SU-DHL-6 (cell line): ENCODE measurements around the gene CACTIN.

Source experiments
- H2AFZ ChIP-seq: fragments of 200-600 bp; sonication (generic); 2 replicates; pipeline ENCODE4 v1.6.1; 2014; ENCODE audit warnings: low read depth, mild to moderate bottlenecking, moderate library complexity, mixed read lengths, antibody characterized with exemption, low read length; ENCODE audit not compliant: severe bottlenecking
- H3F3A ChIP-seq: fragments of 200-600 bp; shearing (Covaris generic); 2 replicates; pipeline ENCODE4 v1.6.0; 2016; ENCODE audit warnings: antibody characterized with exemption, mild to moderate bottlenecking; ENCODE audit not compliant: insufficient read depth
- H3K27ac ChIP-seq: fragments of 200-600 bp; sonication (generic); 2 replicates; pipeline ENCODE4 v1.5.1; 2016; ENCODE audit warnings: low read depth, mild to moderate bottlenecking, low read length, moderate library complexity, mixed read lengths
- H3K27me3 ChIP-seq: fragments of 200-600 bp; sonication (generic), shearing (Covaris generic); 2 replicates; pipeline ENCODE4 v1.6.0; 2014; ENCODE audit warnings: mild to moderate bottlenecking, low read length
- H3K36me3 ChIP-seq: fragments of 200-600 bp; sonication (generic); 2 replicates; pipeline ENCODE4 v1.6.1; 2014; ENCODE audit warnings: mild to moderate bottlenecking, low read length, mixed read lengths
- H3K4me2 ChIP-seq: fragments of 300-600, 200-600 bp; shearing (Covaris generic), sonication (generic); 2 replicates; pipeline ENCODE4 v1.6.0; 2014; ENCODE audit warnings: low read length, low read depth, mild to moderate bottlenecking; ENCODE audit not compliant: poor library complexity, severe bottlenecking
- H3K4me3 ChIP-seq: fragments of 200-600 bp; sonication (generic); 2 replicates; pipeline ENCODE4 v1.5.1; 2014; ENCODE audit warnings: antibody characterized with exemption, low read length, mild to moderate bottlenecking, mixed read lengths; ENCODE audit not compliant: insufficient read depth, poor library complexity, severe bottlenecking
- H3K79me2 ChIP-seq: fragments of 200-600 bp; sonication (generic); 2 replicates; pipeline ENCODE4 v1.6.1; 2014; ENCODE audit warnings: mild to moderate bottlenecking, low read length, moderate library complexity; ENCODE audit not compliant: insufficient read depth
- H3K9ac ChIP-seq: fragments of 200-600 bp; sonication (generic); 2 replicates; pipeline ENCODE4 v1.7.0; 2014; ENCODE audit warnings: mild to moderate bottlenecking, low read length
- H3K9me2 ChIP-seq: fragments of 200-600 bp; sonication (generic); replicated peaks from 2 replicates; pipeline ENCODE4 v1.6.1; 2014; ENCODE audit warnings: low read length; ENCODE audit not compliant: insufficient read depth
- H3K9me3 ChIP-seq: fragments of 200-600 bp; sonication (generic); 2 replicates; pipeline ENCODE4 v1.6.1; 2014; ENCODE audit warnings: low read length, mixed read lengths; ENCODE audit not compliant: insufficient read depth
- H4K20me1 ChIP-seq: fragments of 200-600 bp; sonication (generic); 2 replicates; pipeline ENCODE4 v1.6.1; 2014; ENCODE audit warnings: low read depth, mild to moderate bottlenecking, antibody characterized with exemption, low read length, moderate library complexity, mixed read lengths
- CTCF ChIP-seq: fragments of 200-600 bp; sonication (generic); IDR thresholded peaks from one replicate; pipeline ENCODE4 v1.5.1; 2017; ENCODE audit warnings: antibody characterized with exemption, mild to moderate bottlenecking, low read length, moderate library complexity; ENCODE audit not compliant: insufficient read depth, poor library complexity, severe bottlenecking
- EZH2phosphoT487 ChIP-seq: fragments of 200-600 bp; sonication (generic), shearing (Covaris generic); conservative IDR thresholded peaks from 2 replicates; pipeline ENCODE4 v1.6.1; 2018; ENCODE audit warnings: mild to moderate bottlenecking, antibody characterized with exemption, low read length, moderate library complexity, mixed read lengths

CACTIN gene

GRCh38 chr19:3665681-3666544 is 39.3 kb upstream of the CACTIN start:
- H3K4me3 ChIP-seq: no peak overlapping the region
- H3K27ac ChIP-seq: no peak overlapping the region
- peak overlapping the region; percentile 7 for H3K4me2 ChIP-seq
- H3K79me2 ChIP-seq: no peaks in the 10 kb centered on the region
- H3K9ac ChIP-seq: peak overlapping the region; percentile 13; the same call in 1 of the 2 replicates
- H2AFZ ChIP-seq: no peak overlapping the region
- no peaks in the 10 kb centered on the region for H4K20me1 ChIP-seq
- H3K9me3 ChIP-seq: no peaks in the 10 kb centered on the region
- H3K36me3 ChIP-seq: no peaks in the 10 kb centered on the region
- TF ChIP-seq EZH2phosphoT487 (no peak), CTCF (peak; percentile 93)
- no peaks in the 10 kb centered on the region for H3K27me3 ChIP-seq
- no peaks in the 10 kb centered on the region for H3F3A ChIP-seq
- H3K9me2 ChIP-seq: no peaks in the 10 kb centered on the region

GRCh38 chr19:3664879-3665642 is 38.5 kb upstream of the CACTIN start:
- peak overlapping the region; percentile 13; the same call in 1 of the 2 replicates for H3K9ac ChIP-seq
- H3K79me2 ChIP-seq: no peaks in the 10 kb centered on the region
- peak overlapping the region; percentile 7 for H3K4me2 ChIP-seq
- no peaks in the 10 kb centered on the region for H3K9me2 ChIP-seq
- no peaks in the 10 kb centered on the region for H3F3A ChIP-seq
- H3K9me3 ChIP-seq: no peaks in the 10 kb centered on the region
- H3K4me3 ChIP-seq: no peak overlapping the region
- H3K27ac ChIP-seq: no peak overlapping the region
- H3K36me3 ChIP-seq: no peaks in the 10 kb centered on the region
- no peaks in the 10 kb centered on the region for H3K27me3 ChIP-seq
- H4K20me1 ChIP-seq: no peaks in the 10 kb centered on the region
- TF ChIP-seq CTCF: no peak
- no peak for TF ChIP-seq EZH2phosphoT487
- H2AFZ ChIP-seq: no peak overlapping the region

- H3K9me3 ChIP-seq: no peaks in the 10 kb centered on the region
- TF ChIP-seq CTCF (no peak), EZH2phosphoT487 (no peak)
- no peaks in the 10 kb centered on the region for H3K79me2 ChIP-seq
Observed at GRCh38 chr19:3663838-3664237, 37.2 kb upstream of the CACTIN start.

More at GRCh38 chr19:3663838-3664237, 37.2 kb upstream of the CACTIN start:
- no peaks in the 10 kb centered on the region for H3K9me2 ChIP-seq
- H3K27ac ChIP-seq: no peak overlapping the region
- no peaks in the 10 kb centered on the region for H3K36me3 ChIP-seq
- no peak overlapping the region for H2AFZ ChIP-seq
- no peak overlapping the region for H3K4me3 ChIP-seq
- no peak overlapping the region for H3K9ac ChIP-seq
- no peaks in the 10 kb centered on the region for H3K27me3 ChIP-seq
- no peak overlapping the region for H3K4me2 ChIP-seq
- no peaks in the 10 kb centered on the region for H3F3A ChIP-seq
- no peaks in the 10 kb centered on the region for H4K20me1 ChIP-seq
